ENCODE data around the gene COA1. TPM values are rescaled to one million over a fixed set of nuclear protein-coding genes. Genes with fewer than 3 reads are reported as not detected.
A peak's percentile ranks its signal among the peaks of the same experiment; 100 is the strongest.

The COA1 gene
- total RNA-seq, 2 experiments from 2014 or later: 78.9 to 79.6 TPM

- Mint-ChIP-seq H3K27me3 (no peaks in the 10 kb centered on the region), H3K9me3 (peaks cover 14% of the 10 kb centered on the region), H3K4me1 (ENCODE audit: low read depth) (peaks cover 72% of the 10 kb centered on the region), H3K4me3 (no peak overlapping the region), H3K36me3 (peaks cover 39% of the 10 kb centered on the region), H3K27ac (peak overlapping the region; percentile 81)
- ChIA-PET CTCF (interaction anchor here (1.0 to 1.7 kb wide), 3 partner anchors 12 to 82 kb away, joined by 3 to 9 read pairs (median 3); partner anchors contain the start of gene STK17A), POLR2A (interaction anchor here (1.1 to 2.5 kb wide), 4 partner anchors 15 to 82 kb away, joined by 3 to 8 read pairs (median 5); partner anchors contain the start of gene STK17A)
- no peak for DNase-seq
- intact Hi-C loops (cut with micrococcal nuclease): no loop called here
Observed at GRCh38 chr7:43664681-43665080, 64.6 kb downstream of the COA1 start.

DNA sequence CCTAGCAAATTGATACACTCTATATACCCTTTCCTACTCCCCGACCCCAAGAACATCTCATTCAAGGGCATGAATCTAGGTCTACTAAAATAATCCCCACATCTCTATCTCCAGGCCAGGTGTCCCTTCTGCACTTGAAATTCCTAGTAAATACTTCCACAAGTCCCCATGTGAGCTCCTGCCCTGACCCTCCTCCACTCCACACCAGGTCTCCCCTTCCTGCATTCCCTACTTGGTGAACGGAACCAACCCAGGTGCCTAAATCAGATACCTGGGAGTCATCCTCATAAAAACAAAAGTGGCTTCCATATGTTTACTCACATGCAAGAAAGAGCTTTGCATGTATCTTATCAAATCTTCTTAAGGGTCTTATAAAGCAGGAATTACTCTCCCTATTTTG lies 69.2 kb downstream of the COA1 start:
- peak overlapping the region; percentile 98 for H3K27ac Mint-ChIP-seq
- H3K36me3 Mint-ChIP-seq: peaks cover 27% of the 10 kb centered on the region
- no peak for DNase-seq
- no peak overlapping the region for H3K4me3 Mint-ChIP-seq
- ChIA-PET CTCF (interaction anchor here (0.8 to 1.6 kb wide), 4 partner anchors 10 to 78 kb away, joined by 3 to 8 read pairs (median 3); partner anchors contain the start of gene STK17A), POLR2A (interaction anchor here (1.2 kb wide), 1 partner anchor 10 kb away, joined by 4 read pairs; no protein-coding TSS in a partner anchor)
- H3K4me1 Mint-ChIP-seq (ENCODE audit: low read depth): peaks cover 70% of the 10 kb centered on the region
- intact Hi-C loops (cut with micrococcal nuclease): no loop called here
- no peaks in the 10 kb centered on the region for H3K27me3 Mint-ChIP-seq
- H3K9me3 Mint-ChIP-seq: no peaks in the 10 kb centered on the region

DNA sequence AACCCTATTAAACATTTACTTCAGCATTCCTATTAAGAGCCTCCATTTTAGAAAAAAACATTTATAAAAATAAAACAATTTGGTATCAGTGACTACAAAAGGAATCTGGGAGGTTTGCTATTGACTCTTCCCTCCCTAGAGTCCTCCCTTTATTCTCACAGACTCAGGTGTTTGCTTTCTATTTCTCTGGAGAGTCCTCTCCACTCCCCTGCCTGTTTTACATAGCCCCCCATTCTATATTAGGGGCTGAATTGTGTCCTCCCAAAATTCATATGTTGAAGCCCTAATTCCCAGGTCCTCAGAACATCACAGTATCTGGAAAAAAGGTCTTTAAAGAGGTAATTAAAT lies 69.8 kb downstream of the COA1 start:
- intact Hi-C loops (cut with micrococcal nuclease): loop anchor here (1.0 to 10.0 kb wide), 4 partner anchors 10 to 385 kb away; partner anchors contain the start of gene DBNL
- no peak for DNase-seq
- Mint-ChIP-seq H3K27me3 (no peaks in the 10 kb centered on the region), H3K36me3 (peaks cover 30% of the 10 kb centered on the region), H3K4me3 (no peak overlapping the region), H3K4me1 (ENCODE audit: low read depth) (peaks cover 67% of the 10 kb centered on the region), H3K27ac (peak overlapping the region; percentile 98), H3K9me3 (no peaks in the 10 kb centered on the region)
- ChIA-PET CTCF (interaction anchor here (1.3 to 1.7 kb wide), 3 partner anchors 10 to 77 kb away, joined by 3 to 8 read pairs (median 4); partner anchors contain the start of gene STK17A), POLR2A (interaction anchor here (1.2 to 1.7 kb wide), 2 partner anchors 9 to 10 kb away, joined by 4 to 7 read pairs; no protein-coding TSS in a partner anchor)

- no peaks in the 10 kb centered on the region for H3K27me3 Mint-ChIP-seq
- peak overlapping the region; percentile 53 for H3K4me3 Mint-ChIP-seq
- intact Hi-C loops (cut with micrococcal nuclease): loop anchor here (1.0 to 10.0 kb wide), 4 partner anchors 10 to 386 kb away; partner anchors contain the start of gene DBNL
- peaks cover 67% of the 10 kb centered on the region for H3K4me1 Mint-ChIP-seq (ENCODE audit: low read depth)
- ChIA-PET CTCF (interaction anchor here (1.7 kb wide), 1 partner anchor 41 kb away, joined by 4 read pairs; no protein-coding TSS in a partner anchor), POLR2A (interaction anchor here (1.7 kb wide), 1 partner anchor 9 kb away, joined by 7 read pairs; no protein-coding TSS in a partner anchor)
- peak overlapping the region; percentile 98 for H3K27ac Mint-ChIP-seq
- peak; percentile 77 for DNase-seq
- H3K36me3 Mint-ChIP-seq: peaks cover 35% of the 10 kb centered on the region
- no peaks in the 10 kb centered on the region for H3K9me3 Mint-ChIP-seq
Observed at GRCh38 chr7:43658718-43659548, 70.4 kb downstream of the COA1 start.

- intact Hi-C loops (cut with micrococcal nuclease): loop anchor here (10.0 kb wide), 1 partner anchor 388 kb away; the partner anchor contains the start of gene DBNL
- Mint-ChIP-seq H3K36me3 (peaks cover 34% of the 10 kb centered on the region), H3K27me3 (no peaks in the 10 kb centered on the region), H3K4me3 (no peak overlapping the region), H3K27ac (no peak overlapping the region), H3K4me1 (ENCODE audit: low read depth) (peaks cover 71% of the 10 kb centered on the region), H3K9me3 (no peaks in the 10 kb centered on the region)
- ChIA-PET POLR2A (no interaction called here), CTCF (interaction anchor here (1.0 kb wide), 1 partner anchor 74 kb away, joined by 4 read pairs; the partner anchor contains the start of gene STK17A)
- DNase-seq: no peak
Observed at GRCh38 chr7:43656997-43657396, 72.3 kb downstream of the COA1 start.

- no peaks in the 10 kb centered on the region for H3K9me3 Mint-ChIP-seq
- peaks cover 76% of the 10 kb centered on the region for H3K4me1 Mint-ChIP-seq (ENCODE audit: low read depth)
- peaks cover 30% of the 10 kb centered on the region for H3K36me3 Mint-ChIP-seq
- no peak for DNase-seq
- ChIA-PET POLR2A (no interaction called here), CTCF (interaction anchor here (0.8 to 1.1 kb wide), 3 partner anchors 17 to 73 kb away, joined by 3 read pairs; partner anchors contain the start of gene STK17A)
- H3K27me3 Mint-ChIP-seq: no peaks in the 10 kb centered on the region
- intact Hi-C loops (cut with micrococcal nuclease): loop anchor here (10.0 kb wide), 1 partner anchor 389 kb away; the partner anchor contains the start of gene DBNL
- H3K27ac Mint-ChIP-seq: peak overlapping the region; percentile 9
- H3K4me3 Mint-ChIP-seq: no peak overlapping the region
Observed at GRCh38 chr7:43655584-43655983, 73.7 kb downstream of the COA1 start.

- ChIA-PET CTCF (interaction anchor here (0.9 to 9.9 kb wide), 3 partner anchors 32 to 71 kb away, joined by 3 to 108 read pairs (median 7); partner anchors contain the start of gene STK17A), POLR2A (no interaction called here)
- H3K36me3 Mint-ChIP-seq: peaks cover 29% of the 10 kb centered on the region
- peaks cover 76% of the 10 kb centered on the region for H3K4me1 Mint-ChIP-seq (ENCODE audit: low read depth)
- no peak for DNase-seq
- intact Hi-C loops (cut with micrococcal nuclease): loop anchor here (10.0 kb wide), 1 partner anchor 391 kb away; the partner anchor contains the start of gene DBNL
- H3K9me3 Mint-ChIP-seq: no peaks in the 10 kb centered on the region
- no peaks in the 10 kb centered on the region for H3K27me3 Mint-ChIP-seq
- no peak overlapping the region for H3K4me3 Mint-ChIP-seq
- H3K27ac Mint-ChIP-seq: peak overlapping the region; percentile 84
Observed at GRCh38 chr7:43653891-43654504, 75.3 kb downstream of the COA1 start.

DNA sequence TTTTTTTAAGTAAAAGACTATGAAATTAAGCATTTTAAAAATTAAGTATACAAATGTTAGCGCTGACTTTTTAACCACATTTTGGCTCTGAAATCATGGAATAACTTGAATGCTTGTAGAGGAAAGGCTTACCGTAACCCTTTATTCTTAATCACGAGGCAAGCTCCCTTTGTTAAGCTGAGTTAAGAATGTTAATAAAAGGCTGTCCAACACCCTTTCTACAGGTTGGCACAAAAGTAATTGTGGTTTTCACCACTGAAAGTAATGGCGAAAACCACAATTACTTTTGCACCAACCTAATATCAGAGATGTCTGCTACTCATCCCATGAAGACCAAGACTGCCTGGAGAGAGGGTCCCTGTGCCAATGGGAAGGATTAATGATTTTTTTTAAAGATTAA lies 75.9 kb downstream of the COA1 start:
- CTCF ChIA-PET: interaction anchor here (0.9 to 9.9 kb wide), 3 partner anchors 32 to 71 kb away, joined by 3 to 108 read pairs (median 7); partner anchors contain the start of gene STK17A
- Mint-ChIP-seq H3K9me3 (no peaks in the 10 kb centered on the region), H3K27ac (peak overlapping the region; percentile 84), H3K4me1 (ENCODE audit: low read depth) (peaks cover 76% of the 10 kb centered on the region), H3K36me3 (peaks cover 27% of the 10 kb centered on the region), H3K4me3 (no peak overlapping the region), H3K27me3 (no peaks in the 10 kb centered on the region)
- POLR2A ChIA-PET: no interaction called here
- DNase-seq: no peak
- intact Hi-C loops (cut with micrococcal nuclease): loop anchor here (10.0 kb wide), 1 partner anchor 391 kb away; the partner anchor contains the start of gene DBNL

- no peak overlapping the region for H3K4me3 Mint-ChIP-seq
- ChIA-PET POLR2A (no interaction called here), CTCF (interaction anchor here (1.3 to 9.9 kb wide), 4 partner anchors 12 to 69 kb away, joined by 3 to 130 read pairs (median 57); partner anchors contain the start of gene STK17A)
- intact Hi-C loops (cut with micrococcal nuclease): loop anchor here (10.0 kb wide), 1 partner anchor 392 kb away; the partner anchor contains the start of gene DBNL
- H3K27ac Mint-ChIP-seq: peak overlapping the region; percentile 99
- peaks cover 25% of the 10 kb centered on the region for H3K36me3 Mint-ChIP-seq
- H3K4me1 Mint-ChIP-seq (ENCODE audit: low read depth): peaks cover 78% of the 10 kb centered on the region
- H3K27me3 Mint-ChIP-seq: no peaks in the 10 kb centered on the region
- no peaks in the 10 kb centered on the region for H3K9me3 Mint-ChIP-seq
- DNase-seq: no peak
Observed at GRCh38 chr7:43652364-43652763, 77.0 kb downstream of the COA1 start.

DNA sequence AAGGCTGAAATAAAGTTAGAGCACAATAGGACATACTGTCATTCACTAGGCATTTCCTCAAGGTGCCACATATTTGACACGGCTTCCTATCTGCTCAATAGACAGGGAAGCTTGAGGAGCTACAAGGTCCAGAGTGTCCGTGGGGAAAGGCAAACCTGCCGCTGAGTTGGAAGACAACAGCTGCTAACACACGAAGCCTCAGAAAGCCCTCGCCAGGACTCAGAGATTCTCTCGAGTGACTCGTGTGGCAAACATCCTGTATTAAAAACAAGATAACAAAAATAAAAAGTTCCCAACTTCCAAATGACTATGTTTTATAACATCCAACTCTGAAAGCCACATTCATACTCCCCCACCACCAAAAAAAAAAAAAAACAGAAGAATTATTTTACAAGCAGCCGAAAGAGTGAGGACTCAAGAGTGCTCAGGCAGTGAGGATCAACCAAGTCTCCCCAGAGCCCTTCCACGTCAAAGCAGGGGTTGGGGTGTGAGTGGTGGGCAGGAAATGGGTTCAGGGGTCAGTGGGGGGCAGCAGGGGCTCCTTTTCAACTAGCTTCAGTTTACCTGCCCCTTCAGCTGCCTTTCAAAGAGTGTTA lies 78.8 kb downstream of the COA1 start:
- peaks cover 23% of the 10 kb centered on the region for H3K36me3 Mint-ChIP-seq
- H3K4me1 Mint-ChIP-seq (ENCODE audit: low read depth): peaks cover 90% of the 10 kb centered on the region
- H3K27ac Mint-ChIP-seq: peak overlapping the region; percentile 99
- peak overlapping the region; percentile 59 for H3K4me3 Mint-ChIP-seq
- H3K27me3 Mint-ChIP-seq: no peaks in the 10 kb centered on the region
- DNase-seq: peak; percentile 43
- H3K9me3 Mint-ChIP-seq: no peaks in the 10 kb centered on the region
- ChIA-PET CTCF (interaction anchor here (1.0 to 9.9 kb wide), 11 partner anchors 19 to 184 kb away, joined by 3 to 130 read pairs (median 6); partner anchors contain the start of gene STK17A), POLR2A (interaction anchor here (0.8 to 3.6 kb wide), 11 partner anchors 8 to 65 kb away, joined by 3 to 90 read pairs (median 7); partner anchors contain the start of gene STK17A)
- intact Hi-C loops (cut with micrococcal nuclease): loop anchor here (1.0 to 10.0 kb wide), 2 partner anchors 184 to 394 kb away; partner anchors contain the start of gene DBNL
